OCI-LY1 (cell line): Measurements from ENCODE around the gene SLC2A5.

Source experiments
- H2AFZ ChIP-seq: fragments of 200-600 bp; sonication (generic), shearing (Covaris generic); 2 replicates; pipeline ENCODE4 v1.6.0; 2014; ENCODE audit warnings: antibody characterized with exemption, mild to moderate bottlenecking, low read length
- H3F3A ChIP-seq: fragments of 200-600 bp; sonication (generic), shearing (Covaris generic); 2 replicates; pipeline ENCODE4 v1.6.0; 2014; ENCODE audit warnings: mild to moderate bottlenecking, antibody characterized with exemption, low read length, moderate library complexity; ENCODE audit not compliant: insufficient read depth
- H3K27ac ChIP-seq: fragments of 200-600 bp; sonication (generic); 2 replicates; pipeline ENCODE4 v1.5.1; 2014; ENCODE audit warnings: low read length, mixed run types, mild to moderate bottlenecking, low read depth; ENCODE audit not compliant: poor library complexity, severe bottlenecking
- H3K27me3 ChIP-seq: fragments of 200-600 bp; sonication (generic); 2 replicates; pipeline ENCODE4 v1.6.0; 2014; ENCODE audit warnings: antibody characterized with exemption, mild to moderate bottlenecking, low read length, moderate library complexity; ENCODE audit not compliant: insufficient read depth
- H3K36me3 ChIP-seq: fragments of 200-600 bp; sonication (generic); 2 replicates; pipeline ENCODE4 v1.6.1; 2014; ENCODE audit warnings: mild to moderate bottlenecking, antibody characterized with exemption, low read length, moderate library complexity, mixed read lengths; ENCODE audit not compliant: insufficient read depth
- H3K4me1 ChIP-seq: fragments of 200-600 bp; sonication (generic); 2 replicates; pipeline ENCODE4 v1.5.1; 2014; ENCODE audit warnings: mild to moderate bottlenecking, low read length, moderate library complexity; ENCODE audit not compliant: insufficient read depth, severe bottlenecking
- H3K4me2 ChIP-seq: fragments of 200-600 bp; sonication (generic), shearing (Covaris generic); 2 replicates; pipeline ENCODE4 v1.6.1; 2014; ENCODE audit warnings: low read length
- H3K4me3 ChIP-seq: fragments of 200-600 bp; sonication (generic); 2 replicates; pipeline ENCODE4 v1.5.1; 2014; ENCODE audit warnings: low read length, low read depth, mild to moderate bottlenecking, mixed read lengths; ENCODE audit not compliant: poor library complexity, severe bottlenecking
- H3K79me2 ChIP-seq: fragments of 200-600 bp; shearing (Covaris generic); 2 replicates; pipeline ENCODE4 v1.6.1; 2016; ENCODE audit warnings: mixed run types, low read length, mixed read lengths; ENCODE audit not compliant: insufficient read depth
- H3K9ac ChIP-seq: fragments of 200-600 bp; sonication (generic), shearing (Covaris generic); 2 replicates; pipeline ENCODE4 v1.6.1; 2014; ENCODE audit warnings: mild to moderate bottlenecking, low read length, mixed read lengths
- H3K9me2 ChIP-seq: fragments of 200-600 bp; sonication (generic), shearing (Covaris generic); 2 replicates; pipeline ENCODE4 v1.6.1; 2014; ENCODE audit warnings: low read depth, mild to moderate bottlenecking, low read length, mixed read lengths
- H3K9me3 ChIP-seq: fragments of 200-600 bp; shearing (Covaris generic); 2 replicates; pipeline ENCODE4 v1.6.1; 2014; ENCODE audit warnings: low read length, mixed read lengths
- H4K20me1 ChIP-seq: fragments of 200-600 bp; sonication (generic), shearing (Covaris generic); 2 replicates; pipeline ENCODE4 v1.6.0; 2016; ENCODE audit warnings: mild to moderate bottlenecking, low read length; ENCODE audit not compliant: insufficient read depth
- CTCF ChIP-seq: fragments of 200-600 bp; sonication (generic), shearing (Covaris generic); IDR thresholded peaks from 2 replicates; pipeline ENCODE4 v1.5.1; 2017; ENCODE audit warnings: mild to moderate bottlenecking, antibody characterized with exemption, low read length, moderate library complexity, mixed read lengths
- EZH2 ChIP-seq: fragments of 200-600 bp; sonication (generic), shearing (Covaris generic); IDR thresholded peaks from 2 replicates; pipeline ENCODE4 v1.8.0; 2017; ENCODE audit warnings: borderline replicate concordance, mixed run types, mild to moderate bottlenecking, antibody characterized with exemption, low read length, moderate library complexity, mixed read lengths

Gene SLC2A5

GRCh38 chr1:9078752-9079500 lies 9.5 kb upstream of the SLC2A5 start:
- H3K9me2 ChIP-seq, result no peaks in the 10 kb centered on the region
- TF ChIP-seq CTCF, result no peak
- no peak for TF ChIP-seq EZH2
- H2AFZ ChIP-seq, result no peak overlapping the region
- peak overlapping the region; percentile 67 for H3K9ac ChIP-seq
- H3K9me3 ChIP-seq, result no peaks in the 10 kb centered on the region
- H3K27me3 ChIP-seq, result no peaks in the 10 kb centered on the region
- H3K27ac ChIP-seq, result peak overlapping the region; percentile 99
- peak overlapping the region; percentile 58 for H3K4me2 ChIP-seq
- H3F3A ChIP-seq, result peaks cover 23% of the 10 kb centered on the region
- H3K79me2 ChIP-seq, result no peaks in the 10 kb centered on the region
- peaks cover 96% of the 10 kb centered on the region for H3K4me1 ChIP-seq
- H4K20me1 ChIP-seq, result no peaks in the 10 kb centered on the region
- H3K36me3 ChIP-seq, result no peaks in the 10 kb centered on the region
- H3K4me3 ChIP-seq, result peak overlapping the region; percentile 20

- H3K4me3 ChIP-seq, result no peak overlapping the region
- H3K4me1 ChIP-seq, result peaks cover 96% of the 10 kb centered on the region
- no peaks in the 10 kb centered on the region for H3K79me2 ChIP-seq
- peaks cover 23% of the 10 kb centered on the region for H3F3A ChIP-seq
- no peaks in the 10 kb centered on the region for H3K9me3 ChIP-seq
- no peaks in the 10 kb centered on the region for H3K36me3 ChIP-seq
- peak overlapping the region; percentile 67; the same call in 1 of the 2 replicates for H3K9ac ChIP-seq
- H3K9me2 ChIP-seq, result no peaks in the 10 kb centered on the region
- no peak for TF ChIP-seq EZH2
- TF ChIP-seq CTCF, result no peak
- H4K20me1 ChIP-seq, result no peaks in the 10 kb centered on the region
- H3K27me3 ChIP-seq, result no peaks in the 10 kb centered on the region
- no peak overlapping the region for H2AFZ ChIP-seq
- H3K27ac ChIP-seq, result peak overlapping the region; percentile 99
- H3K4me2 ChIP-seq, result peak overlapping the region; percentile 58
These were observed 8.7 kb upstream of the SLC2A5 start for GRCh38 chr1:9078015-9078751.

- H3K4me1 ChIP-seq, result peaks cover 85% of the 10 kb centered on the region
- H3K4me2 ChIP-seq, result peak overlapping the region; percentile 29
- peak overlapping the region; percentile 21; the same call in 1 of the 2 replicates for H3K9ac ChIP-seq
These were observed 5.6 kb upstream of the SLC2A5 start for GRCh38 chr1:9075022-9075421.

More at GRCh38 chr1:9075022-9075421, 5.6 kb upstream of the SLC2A5 start:
- Histone ChIP-seq H3K79me2 (0 out of 2 replicates have a peak, but pooled peaks cover 5% of the 10 kb centered on the region), H3K9me2 (no peaks in the 10 kb centered on the region), H4K20me1 (no peaks in the 10 kb centered on the region), H3F3A (peaks cover 13% of the 10 kb centered on the region), H3K9me3 (no peaks in the 10 kb centered on the region), H3K36me3 (no peaks in the 10 kb centered on the region), H3K27me3 (no peaks in the 10 kb centered on the region), H2AFZ (no peak overlapping the region), H3K27ac (peak overlapping the region; percentile 93), H3K4me3 (no peak overlapping the region)
- TF ChIP-seq CTCF (no peak), EZH2 (no peak)
